Adrenal gland (tissue), 5 donors: ENCODE data around the gene RGS9BP.
"Not testable (repeated sequence)": the region's sequence is repeated elsewhere in the genome, so short reads cannot be mapped to it uniquely, and the experiment has no call there.

Experiments used
- POLR2A ChIP-seq, 2 donors: fragments of 450-650 bp; IDR thresholded peaks; one replicate each; pipeline ENCODE4 v1.6.1; 2017; ENCODE audit warnings: antibody characterized with exemption in 2 of 2, mild to moderate bottlenecking in 2 of 2, moderate library complexity in 1 of 2
- TF ChIP-seq, protein P1 (sequence below), 6 experiments: fragments of 450-650 bp in 4 of 6; fragments of 200-600 bp in 2 of 6; sonication (generic) in 1 of 6; IDR thresholded peaks; 1 replicate in 5 of 6; 2 replicates in 1 of 6; pipeline versions ENCODE4 v1.5.1 to v1.8.0; 2016 to 2021; ENCODE audit warnings: antibody characterized with exemption in 6 of 6, mild to moderate bottlenecking in 2 of 6, moderate library complexity in 1 of 6
- donor health status: DM: no; HTN: no; CAD: no.

- not testable (repeated sequence) for TF ChIP-seq POLR2A (IDR thresholded peaks at IDR 0.05)
- TF ChIP-seq, protein P1, sequence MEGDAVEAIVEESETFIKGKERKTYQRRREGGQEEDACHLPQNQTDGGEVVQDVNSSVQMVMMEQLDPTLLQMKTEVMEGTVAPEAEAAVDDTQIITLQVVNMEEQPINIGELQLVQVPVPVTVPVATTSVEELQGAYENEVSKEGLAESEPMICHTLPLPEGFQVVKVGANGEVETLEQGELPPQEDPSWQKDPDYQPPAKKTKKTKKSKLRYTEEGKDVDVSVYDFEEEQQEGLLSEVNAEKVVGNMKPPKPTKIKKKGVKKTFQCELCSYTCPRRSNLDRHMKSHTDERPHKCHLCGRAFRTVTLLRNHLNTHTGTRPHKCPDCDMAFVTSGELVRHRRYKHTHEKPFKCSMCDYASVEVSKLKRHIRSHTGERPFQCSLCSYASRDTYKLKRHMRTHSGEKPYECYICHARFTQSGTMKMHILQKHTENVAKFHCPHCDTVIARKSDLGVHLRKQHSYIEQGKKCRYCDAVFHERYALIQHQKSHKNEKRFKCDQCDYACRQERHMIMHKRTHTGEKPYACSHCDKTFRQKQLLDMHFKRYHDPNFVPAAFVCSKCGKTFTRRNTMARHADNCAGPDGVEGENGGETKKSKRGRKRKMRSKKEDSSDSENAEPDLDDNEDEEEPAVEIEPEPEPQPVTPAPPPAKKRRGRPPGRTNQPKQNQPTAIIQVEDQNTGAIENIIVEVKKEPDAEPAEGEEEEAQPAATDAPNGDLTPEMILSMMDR (IDR thresholded peaks at IDR 0.05), result not testable (repeated sequence)
Observed at GRCh38 chr19:32700129-32700528, 24.5 kb downstream of the RGS9BP start.
